SK-N-SH (cell line): ENCODE results near the gene CRTC1. TPM values are rescaled to one million over a fixed set of nuclear protein-coding genes. Genes with fewer than 3 reads are reported as not detected.
"Not testable (repeated sequence)": the region's sequence is repeated elsewhere in the genome, so short reads cannot be mapped to it uniquely, and the experiment has no call there.

Source experiments
- CTCF ChIA-PET: fragments of 300-600, 350-600 bp; formaldehyde crosslinking; extraction: SDS; loops from one replicate; lab custom pipeline; 2021; lab: Yijun Ruan, JAX
- POLR2A ChIA-PET: fragments of 350-600 bp; sonication (Branson Sonifier 250); formaldehyde crosslinking; extraction: SDS; loops from one replicate; lab custom pipeline; 2020; ENCODE audit warnings: antibody characterized with exemption, inconsistent platforms; lab: Yijun Ruan, JAX
- DNase-seq: peaks from one replicate; pipeline ENCODE4 v3.0.0; 2012
- H2AFZ ChIP-seq: fragments of 200-600 bp; sonication (generic); 2 replicates; pipeline ENCODE4 v1.8.1; 2016; ENCODE audit warnings: antibody characterized with exemption, mild to moderate bottlenecking, low read depth
- H3F3A ChIP-seq: fragments of 200-600 bp; sonication (generic); replicated peaks from 2 replicates; pipeline ENCODE3; 2016; ENCODE audit warnings: antibody characterized with exemption, mild to moderate bottlenecking; ENCODE audit not compliant: insufficient read depth
- H3K27ac ChIP-seq, 2 experiments: fragments of 200-500 bp in 1 of 2; fragments of 200-600 bp in 1 of 2; sonication (Bioruptor generic) in 1 of 2; sonication (generic), shearing (Covaris generic) in 1 of 2; 2 replicates each; pipeline versions ENCODE4 v1.5.1 to v1.6.1; 2014 to 2016; ENCODE audit warnings: low read depth in 2 of 2, inconsistent platforms in 1 of 2, low read length in 1 of 2, mild to moderate bottlenecking in 1 of 2, mixed read lengths in 1 of 2
- H3K27me3 ChIP-seq: fragments of 200-600 bp; sonication (generic), shearing (Covaris generic); 2 replicates; pipeline ENCODE4 v1.6.1; 2016; ENCODE audit warnings: mixed run types; ENCODE audit not compliant: insufficient read depth
- H3K36me3 ChIP-seq, 2 experiments: fragments of 200-500 bp in 1 of 2; fragments of 200-600 bp in 1 of 2; sonication (Bioruptor generic) in 1 of 2; sonication (generic) in 1 of 2; replicated peaks in 1 of 2; 2 replicates each; pipeline versions ENCODE3 to v1.5.1; 2014 to 2016; ENCODE audit warnings: low read length in 1 of 2, mild to moderate bottlenecking in 1 of 2; ENCODE audit not compliant: insufficient read depth in 2 of 2, control insufficient read depth in 1 of 2
- H3K4me1 ChIP-seq, 2 experiments: fragments of 200-500 bp in 1 of 2; fragments of 200-600 bp in 1 of 2; sonication (Bioruptor generic) in 1 of 2; sonication (generic), shearing (Covaris generic) in 1 of 2; 2 replicates each; pipeline versions ENCODE4 v1.5.1 to v1.6.1; 2014 to 2016; ENCODE audit warnings: low read depth in 1 of 2, low read length in 1 of 2, mixed run types in 1 of 2; ENCODE audit not compliant: insufficient read depth in 2 of 2, control insufficient read depth in 1 of 2
- H3K4me2 ChIP-seq: fragments of 200-600 bp; sonication (generic), shearing (Covaris generic); 2 replicates; pipeline ENCODE4 v1.6.1; 2017; ENCODE audit warnings: mixed run types
- H3K4me3 ChIP-seq, 2 experiments: fragments of 200-500 bp in 1 of 2; fragments of 200-600 bp in 1 of 2; sonication (Bioruptor generic) in 1 of 2; sonication (generic), shearing (Covaris generic) in 1 of 2; 2 replicates each; pipeline versions ENCODE4 v1.5.1 to v1.8.1; 2014 to 2016; ENCODE audit warnings: low read depth in 2 of 2, inconsistent platforms in 1 of 2, low read length in 1 of 2, mild to moderate bottlenecking in 1 of 2, mixed read lengths in 1 of 2, moderate library complexity in 1 of 2
- H3K79me2 ChIP-seq: fragments of 200-600 bp; sonication (generic); 2 replicates; pipeline ENCODE4 v1.8.1; 2017; ENCODE audit warnings: mild to moderate bottlenecking; ENCODE audit not compliant: insufficient read depth
- H3K9ac ChIP-seq: fragments of 200-600 bp; sonication (generic); 2 replicates; pipeline ENCODE4 v1.6.1; 2017; ENCODE audit warnings: mixed run types
- H3K9me2 ChIP-seq: fragments of 200-600 bp; sonication (generic); 2 replicates; pipeline ENCODE4 v1.6.1; 2017; ENCODE audit warnings: mixed run types
- H3K9me3 ChIP-seq: fragments of 200-600 bp; sonication (generic); 2 replicates; pipeline ENCODE4 v1.6.1; 2017; ENCODE audit warnings: mixed run types, mild to moderate bottlenecking, moderate library complexity
- H4K20me1 ChIP-seq: fragments of 200-600 bp; sonication (generic); 2 replicates; pipeline ENCODE4 v1.6.1; 2017; ENCODE audit warnings: mild to moderate bottlenecking, mixed run types; ENCODE audit not compliant: insufficient read depth
- MAX ChIP-seq: IDR thresholded peaks from 2 replicates; pipeline ENCODE4 v1.4.0; 2012; ENCODE audit warnings: low read depth
- REST ChIP-seq: IDR thresholded peaks from 2 replicates; pipeline ENCODE4 v1.6.1; 2012; ENCODE audit warnings: mild to moderate bottlenecking, low read depth, low read length, moderate library complexity
- SMC3 ChIP-seq: IDR thresholded peaks from 2 replicates; pipeline ENCODE4 v1.6.1; 2012; ENCODE audit warnings: low read depth, low read length, improper control_type of control experiment
- USF1 ChIP-seq: IDR thresholded peaks from 2 replicates; pipeline ENCODE4 v1.4.0; 2012; ENCODE audit warnings: low read depth, borderline replicate concordance
- YY1 ChIP-seq: IDR thresholded peaks from 2 replicates; pipeline ENCODE4 v1.4.0; 2012; ENCODE audit warnings: low read depth, mild to moderate bottlenecking
- WGBS: methylation state at CpG from one replicate; pipeline ENCODE4 v1.1.6; 2017; ENCODE audit warnings: low lambda C conversion rate; 5-methylcytosine and 5-hydroxymethylcytosine counted together
- polyA plus RNA-seq, 3 experiments: library from polyadenylated mRNA; depleted of rRNA; stranded (reverse); fragments of >200 nt; gene quantifications; 2 replicates each; pipeline ENCODE4 v1.2.3, GENCODE V29; 2012

The CRTC1 gene
- polyA plus RNA-seq, 1 of the 3 experiments (the other 2 are of a cell fraction): 5.0 TPM

- H3K4me2 ChIP-seq, CTCF ChIA-PET, H3K9me3 ChIP-seq, H3K9me2 ChIP-seq, H3K27ac ChIP-seq, H2AFZ ChIP-seq, H3K27me3 ChIP-seq, H3K79me2 ChIP-seq, H3K9ac ChIP-seq, H3K4me3 ChIP-seq, H3F3A ChIP-seq, POLR2A ChIA-PET, H3K36me3 ChIP-seq, H4K20me1 ChIP-seq, DNase-seq: not testable (repeated sequence)
- peaks cover 0 to 37% of the 10 kb centered on the region in 2 experiments; a peak in 2 of 4 replicates for H3K4me1 ChIP-seq
- WGBS: 98% methylated on average over 6 of the region's 6 CpGs
These were observed 44.1 kb downstream of the CRTC1 start for GRCh38 chr19:18727602-18728001.

- DNase-seq: no peak
- no peak overlapping the region for H3K27ac ChIP-seq
- ChIA-PET POLR2A (no interaction called here), CTCF (interaction anchor here (1.4 kb wide), 1 partner anchor 12 kb away, joined by 3 read pairs; no protein-coding TSS in a partner anchor)
- H3K9me3 ChIP-seq: no peaks in the 10 kb centered on the region
- H3K9me2 ChIP-seq: no peaks in the 10 kb centered on the region
- H3K79me2 ChIP-seq: no peaks in the 10 kb centered on the region
- no peak overlapping the region for H2AFZ ChIP-seq
- H3K9ac ChIP-seq: no peak overlapping the region
- TF ChIP-seq MAX (no peak), USF1 (no peak), YY1 (no peak), SMC3 (no peak), REST (no peak)
- no peaks in the 10 kb centered on the region for H3K36me3 ChIP-seq
- peaks cover 0 to 46% of the 10 kb centered on the region in 2 experiments; a peak in 2 of 4 replicates for H3K4me1 ChIP-seq
- 97% methylated on average over 9 of the region's 18 CpGs for WGBS
- no peak overlapping the region for H3K4me3 ChIP-seq
- no peaks in the 10 kb centered on the region for H3K27me3 ChIP-seq
- H3K4me2 ChIP-seq: no peak overlapping the region
- no peaks in the 10 kb centered on the region for H3F3A ChIP-seq
- peaks cover under 1% of the 10 kb centered on the region; the same call in 1 of the 2 replicates for H4K20me1 ChIP-seq
These were observed 46.6 kb downstream of the CRTC1 start for GRCh38 chr19:18729933-18730530.
